ENCODE results near the gene GPR107. TPM values are rescaled to one million over a fixed set of nuclear protein-coding genes. Genes with fewer than 3 reads are reported as not detected.

GPR107 gene
- total RNA-seq, 1 donor from 2014 or later, result 41.0 TPM

DNA sequence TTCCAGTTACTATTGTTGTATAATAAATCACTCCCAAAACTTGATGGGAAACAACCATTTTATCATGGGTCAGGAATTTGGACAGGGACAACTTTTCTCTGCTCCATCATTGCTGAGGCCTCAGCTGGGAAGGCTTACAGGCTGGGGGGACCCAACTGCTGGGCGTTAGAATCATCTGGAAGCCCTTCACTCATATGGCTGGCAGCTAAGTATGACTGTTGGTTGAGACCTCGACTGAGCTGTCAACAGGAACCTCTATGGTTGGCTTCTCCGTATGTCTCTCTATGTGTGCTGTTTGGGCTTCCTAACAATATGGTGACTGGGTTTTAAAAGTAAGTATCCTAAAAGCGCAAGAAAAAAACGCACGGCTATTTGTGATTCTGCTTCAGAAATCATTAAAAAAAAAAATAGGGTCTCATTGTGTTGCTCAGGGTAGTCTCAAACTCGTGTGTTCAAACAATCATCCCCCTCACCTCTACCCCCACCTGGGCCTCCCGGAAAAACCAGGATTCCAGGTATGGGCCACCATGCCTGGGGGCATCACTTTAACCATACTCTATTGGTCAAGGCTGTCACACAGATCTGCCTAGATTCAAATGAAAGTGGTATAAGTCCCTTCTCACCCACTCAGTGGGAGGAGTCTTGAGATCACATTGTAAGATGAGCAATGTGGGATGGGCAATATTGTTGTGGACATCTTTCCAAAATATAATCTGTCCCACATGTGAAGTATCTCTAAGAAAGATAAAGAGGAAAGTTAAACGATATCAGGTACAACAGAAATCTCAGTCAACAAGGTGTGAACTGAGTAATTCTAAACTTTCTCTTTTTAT lies 26.0 kb upstream of the GPR107 start:
- DNase-seq (ENCODE audit: low read depth), result no peak

DNA sequence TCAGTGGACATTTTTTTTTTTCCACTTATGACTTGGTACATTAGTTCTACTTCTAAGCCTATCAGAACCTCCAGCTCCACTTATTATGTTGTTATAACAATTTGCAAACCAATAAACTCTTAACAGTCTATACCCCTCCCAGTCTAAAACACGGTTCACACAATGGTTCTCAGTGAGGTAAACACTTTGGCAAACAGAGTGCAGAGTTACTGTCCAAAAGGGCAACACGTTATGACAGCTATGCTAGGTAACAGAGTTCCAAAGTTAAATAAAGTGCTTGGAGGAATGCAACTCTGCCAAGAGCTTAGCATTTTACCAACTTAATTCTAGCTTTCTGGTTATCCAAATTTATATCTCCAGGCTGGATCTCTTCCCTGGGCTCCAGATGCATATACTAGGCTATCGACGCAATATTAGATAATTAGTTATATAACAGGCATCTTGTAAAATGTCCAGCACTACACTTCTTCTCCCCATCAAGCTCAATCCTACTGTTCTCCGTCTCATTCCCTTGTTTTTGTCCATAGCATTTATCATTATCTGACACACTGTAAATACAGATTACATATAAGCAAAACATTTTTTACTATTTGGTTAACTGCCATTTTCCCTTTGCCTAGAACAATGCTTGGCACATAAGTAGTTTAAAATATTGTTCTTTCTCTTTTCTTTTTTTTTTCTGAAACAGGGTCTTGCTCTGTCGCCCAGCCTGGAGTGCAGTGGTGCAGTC lies 25.0 kb upstream of the GPR107 start:
- DNase-seq (ENCODE audit: low read depth), result no peak

- DNase-seq (ENCODE audit: low read depth), result no peak
Observed at GRCh38 chr9:130029223-130029973, 24.3 kb upstream of the GPR107 start.

- no peak for DNase-seq (ENCODE audit: low read depth)
Observed at GRCh38 chr9:130030651-130031127, 23.0 kb upstream of the GPR107 start.

GRCh38 chr9:130034570-130034969 lies 19.1 kb upstream of the GPR107 start:
- peak; percentile 40 for DNase-seq (ENCODE audit: low read depth)

DNA sequence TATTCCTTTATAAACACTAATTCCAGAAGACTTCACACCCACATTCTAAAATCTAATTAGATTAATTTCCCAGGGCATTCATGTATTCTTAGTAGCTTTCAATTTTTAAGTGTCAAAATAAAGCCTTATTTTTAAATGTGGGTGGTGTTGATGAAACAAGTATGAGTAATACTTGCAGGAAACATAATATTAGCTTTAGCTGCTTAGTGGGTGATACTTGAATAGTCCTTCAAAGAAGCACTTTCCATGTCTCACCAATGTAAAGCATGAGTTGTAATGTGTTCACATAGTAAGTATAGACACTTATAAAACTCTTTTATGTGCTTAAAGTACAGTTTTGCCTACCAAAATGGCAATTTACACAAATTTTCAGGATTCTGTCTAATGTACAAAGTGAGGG lies 17.6 kb upstream of the GPR107 start:
- peak; percentile 85 for DNase-seq (ENCODE audit: low read depth)

DNA sequence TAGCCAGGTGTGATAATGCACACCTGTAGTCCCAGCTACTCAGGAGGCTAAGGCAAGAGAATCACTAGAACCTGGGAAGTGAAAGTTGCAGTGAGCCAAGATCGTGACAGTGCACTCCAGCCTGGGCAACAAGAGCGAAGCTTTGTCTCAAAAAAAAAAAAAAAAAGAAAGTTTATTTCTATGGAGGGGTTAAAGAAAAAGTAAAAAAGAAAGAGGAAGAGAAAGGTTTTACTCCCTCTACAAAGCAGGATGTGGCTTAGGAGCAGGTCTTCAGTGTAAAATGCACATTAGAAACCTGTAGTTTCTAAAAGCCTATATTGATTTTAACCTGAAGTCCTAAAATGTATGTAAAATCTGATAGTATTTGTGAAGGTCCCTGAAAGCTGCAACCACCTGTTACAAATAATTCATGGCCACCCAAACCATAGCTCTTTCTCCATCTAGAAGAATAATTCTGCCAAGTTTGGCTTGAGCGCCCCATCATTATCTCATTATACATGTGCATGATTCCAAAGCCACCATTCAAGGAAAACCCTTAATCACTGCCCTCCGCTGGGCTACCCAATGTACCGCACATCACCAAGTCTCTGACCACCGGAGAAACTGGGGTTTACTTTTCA lies 14.1 kb upstream of the GPR107 start:
- no peak for DNase-seq (ENCODE audit: low read depth)

- no peak for DNase-seq (ENCODE audit: low read depth)
Observed at GRCh38 chr9:130040984-130041647, 12.6 kb upstream of the GPR107 start.

DNA sequence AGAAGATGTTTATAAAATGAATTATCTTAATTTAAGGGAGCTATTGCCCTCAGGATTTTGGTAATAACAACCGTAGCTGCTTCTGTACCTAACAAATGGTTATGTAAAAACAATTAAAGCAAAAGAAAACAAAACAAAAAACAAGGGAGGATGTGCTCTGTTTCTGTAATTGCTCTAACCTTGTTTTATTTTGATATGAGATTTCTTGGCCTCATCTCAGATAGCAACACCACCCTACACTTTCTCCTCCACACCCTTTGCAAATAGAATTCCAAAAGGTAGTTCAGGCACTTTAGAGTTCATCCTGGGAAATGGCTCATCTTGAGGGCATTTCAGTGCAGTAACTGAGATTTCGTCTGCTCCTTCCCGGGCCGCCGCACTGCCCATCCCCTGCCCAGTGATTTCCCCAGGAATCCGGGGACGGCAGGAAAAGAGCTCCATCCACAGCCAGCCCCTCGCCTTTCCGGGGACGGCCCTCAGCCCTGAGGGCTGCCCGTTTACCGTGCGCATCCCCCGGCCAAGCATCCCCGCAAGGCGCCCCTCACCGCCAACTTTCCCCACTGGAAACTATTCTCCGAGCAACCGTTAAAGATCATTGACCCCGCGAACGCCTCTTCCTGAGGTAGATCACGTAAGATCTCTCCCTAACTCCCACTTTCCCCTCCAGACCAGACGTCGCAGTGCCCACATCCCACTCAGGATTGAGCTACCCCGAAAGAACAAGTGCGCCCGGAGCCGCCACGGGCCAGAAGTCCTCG lies 11.9 kb upstream of the GPR107 start:
- DNase-seq (ENCODE audit: low read depth), result no peak

- DNase-seq (ENCODE audit: low read depth), result no peak
Observed at GRCh38 chr9:130042406-130042884, 11.3 kb upstream of the GPR107 start.

DNA sequence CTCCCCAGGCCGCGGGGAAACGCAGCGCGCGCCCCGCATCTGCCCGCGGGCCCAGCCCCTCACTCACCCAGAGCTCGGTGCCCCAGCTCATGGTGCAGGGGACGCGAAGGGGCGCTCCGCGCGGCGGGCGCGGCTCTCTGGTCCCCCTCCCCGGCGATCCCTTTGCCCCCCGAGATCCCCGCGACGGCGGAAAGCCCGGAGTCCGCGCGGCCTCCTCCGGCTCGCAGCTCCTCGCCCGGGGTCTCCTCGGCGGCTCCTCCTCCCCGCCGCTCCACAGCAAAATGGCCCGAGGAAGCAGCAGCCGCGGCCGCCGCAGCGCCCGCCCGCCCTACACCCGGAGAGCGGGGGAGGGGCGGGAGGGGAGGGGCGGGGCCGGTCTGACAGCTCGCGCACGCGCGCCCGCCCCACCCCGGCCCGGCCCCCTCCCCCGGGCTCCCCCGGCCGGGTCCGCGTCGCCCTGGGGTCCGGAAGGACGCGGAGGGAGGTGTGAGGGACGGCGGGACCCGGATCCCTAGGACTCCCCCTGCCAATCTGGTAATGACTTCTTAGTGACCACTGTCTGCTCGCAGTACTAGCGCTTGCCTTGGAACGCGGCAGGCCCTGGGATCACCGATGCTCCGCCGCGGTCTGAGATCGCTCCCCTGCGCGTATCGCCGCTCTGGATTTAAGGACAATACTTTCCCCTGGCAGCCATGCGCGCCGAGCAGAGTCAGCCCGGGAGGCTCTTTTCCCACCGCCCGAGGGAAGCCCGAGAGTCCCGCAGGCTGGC lies 10.6 kb upstream of the GPR107 start, which contains the start of gene FNBP1:
Gene FNBP1 (minus strand): TSS at position 305 of the 769 bp plus-strand sequence. CDS start 214 bp downstream, at position 91.
- DNase-seq (ENCODE audit: low read depth), result peak; percentile 35

DNA sequence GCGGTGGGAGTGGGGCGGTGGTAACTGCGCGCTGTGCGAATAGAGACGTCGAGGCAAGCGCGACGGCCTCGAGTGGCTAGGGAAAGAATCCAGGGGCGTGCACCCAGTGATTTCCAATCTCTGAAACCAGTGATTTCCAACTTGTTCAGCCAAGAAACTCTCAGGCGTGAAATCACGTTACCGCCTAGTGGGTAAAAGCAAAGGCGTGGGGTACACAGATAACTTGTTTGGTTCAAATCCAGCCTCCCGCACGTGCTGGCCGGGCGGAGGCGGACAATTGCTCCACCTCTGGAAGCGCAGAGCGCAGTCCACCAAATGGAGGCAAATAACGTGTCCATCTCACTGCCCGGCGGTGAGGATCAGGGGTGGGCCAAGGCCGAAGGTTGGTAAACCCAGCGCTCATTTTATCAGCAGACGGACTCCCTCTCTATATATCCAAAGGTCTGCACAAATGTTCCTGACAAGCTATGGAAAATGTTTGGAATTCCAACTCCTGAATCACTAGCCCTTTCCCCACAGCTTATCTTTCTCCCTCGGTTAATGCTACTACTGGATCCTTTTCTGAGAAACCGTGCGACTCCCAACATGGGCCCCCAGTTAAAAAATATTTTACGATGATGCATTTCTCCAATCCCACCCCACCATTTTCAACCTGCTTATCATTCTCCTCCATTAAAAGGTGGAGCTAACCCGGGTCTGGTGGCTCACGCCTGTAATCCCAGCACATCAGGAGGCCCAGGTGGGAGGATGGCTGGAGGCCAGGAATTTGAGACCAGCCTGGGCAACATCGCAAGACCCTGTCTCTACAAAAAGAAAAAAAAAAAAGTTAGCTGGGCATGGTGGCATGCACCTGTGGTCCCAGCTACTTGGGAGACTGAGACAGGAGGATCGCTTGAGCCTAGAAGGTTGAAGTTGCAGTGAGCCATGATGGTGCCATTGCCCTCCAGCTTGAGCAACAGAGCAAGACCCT lies 9.8 kb upstream of the GPR107 start:
- DNase-seq (ENCODE audit: low read depth), result no peak

- no peak for DNase-seq (ENCODE audit: low read depth)
Observed at GRCh38 chr9:130045725-130046450, 7.8 kb upstream of the GPR107 start.

DNA sequence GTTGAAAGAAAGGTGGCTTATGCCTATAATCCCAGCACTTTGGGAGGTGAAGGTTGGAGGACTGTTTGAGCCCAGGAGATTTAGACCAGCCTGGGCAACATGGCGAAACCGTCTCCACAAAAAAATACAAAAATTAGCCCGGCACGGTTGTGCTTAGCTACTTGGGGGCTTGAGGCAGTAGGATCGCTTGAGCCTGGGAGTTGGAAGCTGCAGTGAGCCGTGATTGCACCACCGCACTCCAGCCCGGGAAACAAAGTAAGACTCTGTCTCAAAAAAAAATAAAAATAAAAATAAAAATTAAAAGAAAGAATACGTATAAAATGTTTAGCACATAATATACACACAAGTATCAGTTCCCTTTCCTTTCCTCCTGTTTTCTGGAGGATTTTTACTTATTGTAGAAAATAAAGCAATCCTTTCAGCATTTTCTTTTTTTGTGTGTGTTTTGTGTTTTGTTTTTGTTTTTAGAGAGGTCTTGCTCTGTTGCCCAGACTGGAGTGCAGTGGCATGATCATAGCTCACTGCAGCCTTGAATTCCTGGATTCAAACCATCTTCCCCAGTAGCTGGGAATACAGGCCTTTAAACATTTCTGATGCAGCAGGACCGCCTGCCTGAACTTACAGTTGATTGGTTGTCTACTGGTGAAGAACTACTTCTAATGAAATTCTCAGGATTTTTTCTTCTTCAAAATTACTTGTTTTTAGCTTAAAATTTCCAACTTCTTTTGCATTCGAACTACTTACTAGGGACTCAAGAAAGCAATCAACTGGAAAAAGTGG lies 4.1 kb upstream of the GPR107 start:
- DNase-seq (ENCODE audit: low read depth), result no peak

- DNase-seq (ENCODE audit: low read depth), result no peak
Observed at GRCh38 chr9:130050462-130050861, 3.2 kb upstream of the GPR107 start.

DNA sequence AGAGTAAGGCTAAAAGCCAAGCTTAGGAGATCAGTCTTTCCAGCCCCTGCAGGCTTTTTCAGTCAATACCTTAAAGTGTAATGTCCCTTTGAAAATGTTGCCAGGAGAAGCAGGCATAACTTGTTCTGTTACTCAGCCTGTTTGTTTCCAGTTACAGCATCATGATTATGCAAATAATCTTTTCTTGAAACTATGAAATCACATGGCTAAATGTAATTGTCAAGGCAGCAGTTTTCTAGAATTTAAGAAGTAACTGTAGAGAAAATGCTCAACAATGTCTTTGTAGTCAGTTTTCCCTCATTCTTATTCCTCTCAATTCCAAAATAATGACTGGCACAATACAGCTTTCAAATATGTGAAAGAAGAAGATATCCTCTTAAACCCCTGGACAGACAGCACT lies 1.9 kb upstream of the GPR107 start:
- peak; percentile 47 for DNase-seq (ENCODE audit: low read depth)

GRCh38 chr9:130053109-130053503 lies 600 bp upstream of the GPR107 start:
- no peak for DNase-seq (ENCODE audit: low read depth)

All from renal cortical epithelial cell (primary cell).